Amniotic stem cell (primary cell): Measurements from ENCODE around the gene SET.
A peak's percentile ranks its signal among the peaks of the same experiment; 100 is the strongest.
"Not testable (repeated sequence)": the region's sequence is repeated elsewhere in the genome, so short reads cannot be mapped to it uniquely, and the experiment has no call there.

Experiments
- DNase-seq: peaks from one replicate; lab custom pipeline; 2025; lab: John Stamatoyannopoulos, UW

The SET gene

DNA sequence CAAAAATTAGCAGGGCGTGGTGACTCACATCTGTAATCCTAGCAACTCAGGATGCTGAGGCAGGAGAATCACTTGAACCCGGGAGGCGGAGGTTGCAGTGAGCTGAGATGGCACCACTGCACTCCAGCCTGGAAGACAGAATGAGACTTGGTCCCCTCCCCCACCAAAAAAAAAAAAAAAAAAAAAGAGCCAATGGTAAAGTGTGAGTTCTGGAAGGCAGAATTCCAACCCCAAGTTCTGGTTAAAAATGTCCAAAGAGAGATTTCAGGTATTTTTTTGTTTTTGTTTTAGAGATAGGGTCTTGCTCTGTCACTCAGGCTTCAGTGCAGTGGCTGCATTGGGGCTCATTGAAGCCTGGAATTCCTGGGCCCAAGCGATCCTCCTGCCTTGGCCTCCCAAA lies 1.6 kb upstream of the SET start:
- no peak for DNase-seq

DNA sequence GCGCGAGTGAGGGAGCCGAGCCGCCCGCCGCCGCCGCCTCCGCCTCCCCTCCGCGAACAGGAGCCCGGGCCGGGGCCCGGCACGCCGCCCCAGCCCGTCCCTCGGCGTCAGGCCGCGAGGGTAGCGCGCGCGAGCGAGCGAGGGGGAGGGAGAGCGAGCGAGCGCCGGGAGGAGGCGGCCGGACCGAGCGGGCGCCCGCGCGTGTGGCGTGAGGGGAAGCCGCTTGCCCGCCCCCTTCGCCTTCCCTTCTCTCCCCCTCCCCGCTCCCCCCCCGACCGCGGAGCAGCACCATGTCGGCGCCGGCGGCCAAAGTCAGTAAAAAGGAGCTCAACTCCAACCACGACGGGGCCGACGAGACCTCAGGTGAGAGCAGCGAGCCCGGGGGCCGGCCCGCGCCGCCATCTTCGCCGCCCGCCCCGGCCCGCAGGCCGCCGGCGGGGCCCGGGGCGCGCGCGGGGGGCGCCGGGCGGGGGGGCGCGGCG lies 312 bp downstream of the SET start:
- no peak for DNase-seq

DNA sequence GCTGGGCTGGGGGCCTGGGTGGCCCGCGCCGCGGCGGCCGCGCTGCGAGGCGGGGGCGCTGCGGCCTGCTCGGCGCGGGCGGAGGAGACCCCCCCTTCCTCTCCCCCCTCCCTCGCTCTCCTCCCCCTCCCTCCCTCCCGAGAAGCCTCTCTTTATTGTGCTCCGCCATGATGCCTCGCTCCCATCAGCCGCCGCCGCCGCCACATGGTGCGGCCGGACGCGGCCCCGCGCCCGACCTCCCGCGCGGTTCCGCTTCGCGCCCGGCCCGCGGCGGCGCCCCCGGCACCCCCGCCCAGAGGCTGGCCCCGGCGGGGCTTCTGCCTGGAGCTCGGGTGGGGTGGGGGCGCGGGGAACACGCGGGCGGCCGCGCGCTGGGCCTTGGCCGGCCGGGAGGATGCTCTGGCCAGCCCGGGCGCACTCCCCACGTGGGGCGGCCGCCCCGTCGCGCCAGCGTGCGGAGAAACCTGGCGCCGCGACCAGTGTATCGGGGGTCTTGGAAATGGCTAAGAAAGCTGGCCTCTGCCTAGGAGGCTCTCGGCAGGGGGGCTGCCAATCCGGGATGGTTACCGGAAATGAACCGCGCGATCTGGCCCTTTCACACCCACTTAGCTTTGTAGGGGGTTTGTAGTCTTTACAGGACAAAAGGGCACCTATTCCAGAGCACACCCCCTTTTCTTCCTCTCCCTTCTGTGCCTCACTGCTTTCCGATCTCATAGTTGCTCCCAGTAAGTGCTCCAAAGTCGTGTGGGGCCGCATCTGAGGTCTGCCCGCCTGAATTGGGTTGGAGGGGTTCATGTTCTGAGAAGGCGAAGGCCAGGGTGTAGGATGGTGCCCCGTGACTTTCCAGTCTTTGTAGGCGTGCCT lies 1.0 kb downstream of the SET start:
- DNase-seq = no peak

DNA sequence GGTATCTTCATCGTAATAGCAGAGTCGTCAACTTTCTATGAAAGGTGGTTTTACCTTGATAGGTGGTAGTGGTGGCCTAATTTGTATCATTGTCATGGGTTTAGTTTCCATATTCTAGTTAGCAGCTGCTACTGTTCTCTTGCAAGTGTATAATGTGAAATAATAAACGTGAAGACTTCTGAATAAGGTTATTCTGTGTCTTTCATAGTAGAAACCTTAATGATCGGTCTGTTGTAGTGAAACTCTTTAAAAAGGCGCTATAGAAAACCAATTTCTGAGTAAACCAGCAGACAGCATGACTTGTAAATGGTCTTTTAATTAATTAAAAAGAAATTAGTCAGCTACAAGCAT lies 1.6 kb downstream of the SET start:
- no peak for DNase-seq

DNA sequence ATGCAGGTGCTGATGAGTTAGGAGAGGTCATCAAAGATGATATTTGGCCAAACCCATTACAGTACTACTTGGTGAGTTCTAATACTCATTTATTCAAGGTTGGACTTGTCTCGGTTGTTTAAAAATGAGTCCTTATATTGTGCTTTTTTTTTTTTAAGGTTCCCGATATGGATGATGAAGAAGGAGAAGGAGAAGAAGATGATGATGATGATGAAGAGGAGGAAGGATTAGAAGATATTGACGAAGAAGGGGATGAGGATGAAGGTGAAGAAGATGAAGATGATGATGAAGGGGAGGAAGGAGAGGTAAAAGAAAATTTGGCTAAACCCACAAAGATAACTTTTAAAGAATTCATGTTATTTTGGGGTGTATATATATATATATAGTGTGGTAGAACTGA lies 4.7 kb downstream of the SET start:
- DNase-seq = not testable (repeated sequence)

DNA sequence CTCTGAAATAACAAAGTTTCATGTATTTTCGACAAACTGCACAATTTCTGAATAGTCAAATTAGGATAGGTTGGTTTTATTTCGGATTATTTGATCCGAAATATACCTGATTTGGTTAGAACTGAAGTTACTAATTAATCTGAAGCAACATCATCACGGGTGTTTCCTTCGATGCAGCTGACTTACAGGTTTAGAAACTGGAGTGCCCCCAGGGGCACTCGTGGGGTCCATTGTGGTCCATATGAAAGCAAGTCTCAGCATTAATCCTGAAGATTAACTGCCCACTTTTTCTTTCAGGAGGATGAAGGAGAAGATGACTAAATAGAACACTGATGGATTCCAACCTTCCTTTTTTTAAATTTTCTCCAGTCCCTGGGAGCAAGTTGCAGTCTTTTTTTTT lies 5.3 kb downstream of the SET start:
- DNase-seq = no peak

DNA sequence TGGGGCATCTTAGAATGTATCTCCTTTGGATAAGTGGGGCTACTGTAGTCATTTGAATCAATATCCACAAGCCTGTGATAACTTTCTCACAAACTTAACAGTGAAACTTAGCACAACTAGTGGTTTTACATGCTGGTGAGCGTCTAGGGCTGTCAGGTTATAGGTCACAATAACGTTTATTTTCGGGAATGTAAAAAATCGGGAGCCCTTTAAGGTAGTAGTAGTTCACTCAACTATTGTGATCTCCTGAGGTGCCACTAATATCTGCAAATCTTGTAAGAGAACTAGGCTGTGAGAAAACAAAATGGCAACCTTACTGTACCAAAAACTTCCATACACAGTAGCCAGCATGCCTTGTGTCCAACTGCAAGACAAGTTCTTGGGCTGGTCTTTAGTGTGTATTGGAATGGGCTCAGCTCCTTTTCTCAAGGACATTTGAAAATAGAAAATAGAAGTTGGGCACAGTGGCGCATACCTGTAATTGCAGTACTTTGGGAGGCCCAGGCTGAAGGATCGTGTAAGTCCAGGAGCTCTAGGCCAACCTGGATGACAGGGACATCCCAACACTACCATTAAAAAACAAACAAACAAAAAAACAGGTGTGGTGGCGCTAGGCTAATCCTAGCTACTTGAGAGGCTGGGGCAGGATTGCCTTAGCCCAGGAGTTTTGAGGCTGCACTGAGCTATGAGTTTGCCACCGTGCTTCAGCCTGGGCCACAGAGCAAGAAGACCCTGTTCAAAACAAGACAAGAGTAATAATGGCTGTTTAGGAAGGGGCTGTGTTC lies 8.1 kb downstream of the SET start:
- no peak for DNase-seq

DNA sequence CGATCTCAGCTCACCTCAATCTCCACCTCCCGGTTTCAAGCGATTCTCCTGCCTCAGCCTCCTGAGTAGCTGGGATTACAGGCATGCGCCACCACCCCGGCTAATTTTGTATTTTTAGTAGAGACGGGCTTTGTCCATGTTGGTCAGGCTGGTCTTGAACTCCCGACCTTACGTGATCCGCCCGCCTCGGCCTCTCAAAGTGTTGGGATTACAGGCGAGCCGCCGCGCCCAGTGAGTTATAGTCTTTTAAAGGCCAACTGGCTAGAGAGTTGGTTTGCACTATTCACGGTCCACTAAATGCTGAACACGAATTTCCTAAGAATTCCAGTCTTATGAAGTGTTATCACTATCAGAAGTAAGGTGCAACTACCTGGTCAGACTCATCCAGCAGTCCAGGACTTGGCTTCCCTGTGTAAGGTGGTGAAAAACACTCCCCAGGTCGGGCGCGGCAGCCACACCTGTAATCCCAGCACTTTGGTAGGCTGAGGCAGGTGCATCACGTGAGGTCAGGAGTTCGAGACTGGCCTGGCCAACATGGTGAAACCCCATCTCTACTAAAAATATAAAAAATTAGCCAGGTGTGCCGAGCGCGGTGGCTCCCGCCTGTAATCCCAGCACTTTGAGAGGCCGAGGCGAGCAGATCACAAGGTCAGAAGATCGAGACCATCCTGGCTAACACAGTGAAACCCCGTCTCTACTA lies 10.2 kb downstream of the SET start:
- DNase-seq = not testable (repeated sequence)

DNA sequence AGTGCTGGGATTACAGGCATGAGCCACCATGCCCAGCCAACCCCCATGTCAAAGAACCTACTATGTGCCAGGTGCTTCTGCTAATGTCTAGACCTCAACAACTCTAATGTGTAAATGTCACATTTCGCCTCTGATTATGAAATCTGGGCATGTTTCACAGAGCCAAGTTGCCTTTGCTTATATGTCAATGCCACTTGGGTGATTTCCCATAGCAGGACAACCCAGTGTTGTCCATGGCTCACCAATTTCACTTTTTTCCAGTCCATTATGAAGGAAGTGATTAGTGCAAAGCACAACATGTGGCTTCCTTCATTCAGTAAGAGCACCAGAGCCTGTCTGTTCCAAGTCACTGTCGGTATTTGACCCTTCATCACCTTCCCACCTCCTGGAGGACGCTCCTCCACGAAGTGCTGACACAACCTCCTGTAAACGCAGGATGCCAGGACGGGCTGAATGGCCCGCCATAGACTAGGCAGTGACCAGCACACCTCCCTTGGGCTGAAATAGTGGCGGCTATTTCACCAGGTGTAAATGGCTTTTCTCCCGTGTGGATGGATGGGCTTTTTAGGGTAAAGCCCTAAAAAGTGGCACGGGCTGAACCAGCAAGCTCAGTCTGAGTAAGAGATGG lies 12.3 kb downstream of the SET start:
- no peak for DNase-seq

DNA sequence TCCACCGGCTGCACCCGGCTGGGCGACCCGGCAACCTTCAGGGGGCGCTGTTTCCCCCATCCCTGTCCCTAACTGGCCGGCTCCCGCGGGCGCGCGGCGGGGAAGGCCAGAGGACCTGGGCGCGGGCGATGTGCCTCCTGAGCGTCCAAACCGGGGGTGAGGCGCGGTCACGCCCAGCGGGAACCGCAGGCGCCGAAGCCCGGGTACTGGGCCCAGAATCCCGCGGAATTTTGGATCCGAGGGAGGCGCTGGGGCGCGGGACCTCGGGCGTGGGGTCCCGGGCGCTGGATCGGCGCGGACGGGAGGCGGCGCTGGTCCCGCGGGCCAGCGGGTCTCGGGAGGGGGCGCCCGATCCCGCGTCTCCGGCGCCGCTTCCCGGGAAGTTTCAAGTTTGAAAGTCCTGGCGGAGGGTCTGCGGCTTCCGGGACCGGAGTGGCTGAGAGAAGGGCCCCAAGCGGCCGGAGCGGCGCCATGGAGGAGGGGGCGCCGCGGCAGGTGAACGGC lies 13.5 kb downstream of the SET start, which contains the start of gene PKN3:
Gene PKN3, plus strand, starts transcription at position 59 of the 504 bp plus-strand sequence. Its CDS starts 413 bp downstream, at position 472.
- DNase-seq = peak; percentile 79

DNA sequence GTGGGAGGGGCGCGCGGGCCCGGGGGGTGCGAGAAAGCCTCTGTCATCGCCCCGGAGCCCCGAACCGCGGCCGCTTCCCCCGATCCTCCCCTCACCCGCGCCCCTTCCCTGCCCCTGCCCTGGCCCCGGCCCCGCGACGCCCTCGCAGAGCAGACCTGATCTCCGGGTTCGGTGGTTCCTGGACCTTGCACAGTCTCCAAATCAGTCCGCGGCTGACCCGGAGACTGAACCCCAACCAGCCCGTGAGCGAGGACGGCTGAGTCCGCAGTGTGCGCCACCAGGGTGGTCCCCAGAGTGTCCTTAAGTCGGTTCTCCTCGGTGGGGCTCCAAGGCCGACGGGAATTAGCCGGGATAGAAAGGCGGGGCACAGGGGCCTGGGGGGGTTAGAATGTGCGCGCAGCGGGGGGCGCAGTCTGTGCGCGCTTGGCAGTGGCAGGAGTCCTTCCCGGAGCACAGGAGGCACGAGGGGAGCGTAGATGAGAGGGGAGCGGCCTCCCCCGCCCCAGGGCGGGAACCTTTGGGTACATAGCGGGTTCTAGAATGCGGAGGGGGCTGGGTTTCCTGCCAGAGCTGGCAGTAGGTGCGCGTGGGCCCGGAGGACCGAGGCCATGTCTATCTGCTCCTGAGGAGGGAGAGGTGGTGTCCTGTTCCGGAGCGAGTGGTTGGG lies 14.1 kb downstream of the SET start:
- no peak for DNase-seq

DNA sequence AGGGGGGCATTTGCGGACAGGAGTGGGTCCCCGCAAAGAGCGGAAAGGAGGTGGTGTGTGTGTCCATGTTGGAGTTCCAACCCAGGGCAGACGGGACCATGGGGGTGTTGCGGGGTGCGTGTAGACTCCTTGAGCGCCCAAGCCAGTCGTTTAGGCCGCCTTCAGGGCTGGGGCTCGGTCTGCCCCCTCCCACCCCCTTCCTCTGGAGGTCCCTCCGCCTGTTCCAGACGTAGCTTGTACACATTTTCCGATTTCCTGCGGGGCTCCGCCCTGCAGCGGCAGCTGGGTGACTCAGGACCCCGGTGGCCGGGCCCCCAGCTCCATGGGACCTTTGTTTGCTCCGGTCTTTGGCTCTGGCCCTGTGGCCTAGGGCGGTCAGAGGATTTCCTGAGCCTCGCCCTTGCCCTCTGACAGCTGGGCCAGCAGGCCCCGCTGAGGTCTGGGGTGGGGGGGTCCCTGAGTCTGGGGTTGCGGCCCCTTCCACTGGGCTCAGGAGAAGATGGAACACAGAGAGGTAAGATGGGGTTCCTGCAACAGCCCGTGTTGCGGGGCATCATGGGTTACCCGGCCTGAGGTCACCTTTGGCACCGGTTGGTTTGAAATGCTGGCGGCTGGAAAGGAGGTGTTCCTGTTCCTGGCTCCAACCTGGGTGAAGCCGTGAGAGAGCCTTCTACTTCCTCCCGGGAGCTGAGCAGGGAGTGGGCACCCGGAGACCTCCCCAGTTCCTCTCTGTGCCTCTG lies 14.8 kb downstream of the SET start:
- DNase-seq = no peak

DNA sequence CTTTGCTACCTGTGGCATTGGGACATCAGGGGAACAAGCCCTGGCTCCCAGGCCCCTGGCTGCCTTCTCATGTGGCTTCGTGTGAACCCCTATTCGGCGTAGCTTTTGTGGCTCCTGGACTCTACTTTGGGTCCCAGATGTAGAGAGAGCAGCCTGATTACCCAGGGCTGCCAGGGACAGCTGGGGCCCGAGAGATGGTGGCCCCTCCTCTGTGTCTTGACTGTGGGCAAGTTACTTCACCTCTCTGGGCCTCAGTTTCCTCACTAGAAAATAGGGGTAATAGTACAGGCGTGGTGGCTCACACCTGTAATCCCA lies 15.3 kb downstream of the SET start:
- DNase-seq = no peak

DNA sequence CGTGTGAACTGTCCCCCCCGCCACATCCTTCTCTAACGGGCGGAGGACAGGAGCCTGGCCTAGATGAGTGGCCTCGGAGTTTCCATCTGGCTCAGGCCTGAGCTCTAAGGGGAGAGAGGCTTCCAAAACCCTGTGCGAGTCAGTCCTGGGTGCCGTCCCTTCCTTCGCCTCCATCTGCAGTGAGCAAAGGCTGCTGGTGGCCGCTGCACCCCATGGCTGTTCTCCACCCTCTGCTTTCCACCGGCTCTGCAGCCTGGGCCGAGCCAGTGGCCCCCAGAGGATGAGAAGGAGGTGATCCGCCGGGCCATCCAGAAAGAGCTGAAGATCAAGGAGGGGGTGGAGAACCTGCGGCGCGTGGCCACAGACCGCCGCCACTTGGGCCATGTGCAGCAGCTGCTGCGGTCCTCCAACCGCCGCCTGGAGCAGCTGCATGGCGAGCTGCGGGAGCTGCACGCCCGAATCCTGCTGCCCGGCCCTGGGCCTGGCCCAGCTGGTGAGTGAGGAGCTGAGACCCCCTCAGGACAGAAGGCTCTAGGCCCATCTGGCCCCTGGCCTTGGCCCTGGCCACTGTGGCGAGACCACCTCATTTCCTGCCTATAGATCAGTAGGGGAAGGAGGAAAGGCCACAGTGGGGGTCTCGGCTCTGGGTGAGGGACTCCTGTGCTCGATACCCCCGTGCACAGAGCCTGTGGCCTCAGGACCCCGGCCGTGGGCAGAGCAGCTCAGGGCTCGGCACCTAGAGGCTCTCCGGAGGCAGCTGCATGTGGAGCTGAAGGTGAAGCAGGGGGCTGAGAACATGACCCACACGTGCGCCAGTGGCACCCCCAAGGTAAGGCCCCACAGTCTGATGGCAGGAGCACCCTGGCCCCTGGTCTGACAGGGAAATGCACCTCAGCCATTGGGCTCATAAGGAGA lies 16.3 kb downstream of the SET start:
- DNase-seq = no peak

DNA sequence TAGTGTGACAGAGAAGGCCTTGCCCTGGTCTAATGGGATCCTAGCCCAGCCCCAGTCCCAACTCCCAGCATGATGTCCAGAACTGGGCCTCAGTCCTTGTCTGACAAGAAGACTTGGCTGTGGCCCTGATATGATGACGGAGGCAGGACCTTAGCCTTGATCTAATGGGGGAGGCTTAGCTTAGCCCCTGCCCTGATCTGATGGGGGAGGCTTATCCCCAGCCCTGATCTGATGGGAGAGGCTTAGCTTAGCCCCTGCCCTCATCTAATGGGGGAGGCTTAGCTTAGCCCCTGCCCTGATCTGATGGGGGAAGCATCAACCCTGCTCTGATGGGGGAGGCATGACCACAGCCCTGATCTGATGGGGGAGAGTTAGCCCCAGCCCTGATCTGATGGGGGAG lies 17.0 kb downstream of the SET start:
- no peak for DNase-seq

DNA sequence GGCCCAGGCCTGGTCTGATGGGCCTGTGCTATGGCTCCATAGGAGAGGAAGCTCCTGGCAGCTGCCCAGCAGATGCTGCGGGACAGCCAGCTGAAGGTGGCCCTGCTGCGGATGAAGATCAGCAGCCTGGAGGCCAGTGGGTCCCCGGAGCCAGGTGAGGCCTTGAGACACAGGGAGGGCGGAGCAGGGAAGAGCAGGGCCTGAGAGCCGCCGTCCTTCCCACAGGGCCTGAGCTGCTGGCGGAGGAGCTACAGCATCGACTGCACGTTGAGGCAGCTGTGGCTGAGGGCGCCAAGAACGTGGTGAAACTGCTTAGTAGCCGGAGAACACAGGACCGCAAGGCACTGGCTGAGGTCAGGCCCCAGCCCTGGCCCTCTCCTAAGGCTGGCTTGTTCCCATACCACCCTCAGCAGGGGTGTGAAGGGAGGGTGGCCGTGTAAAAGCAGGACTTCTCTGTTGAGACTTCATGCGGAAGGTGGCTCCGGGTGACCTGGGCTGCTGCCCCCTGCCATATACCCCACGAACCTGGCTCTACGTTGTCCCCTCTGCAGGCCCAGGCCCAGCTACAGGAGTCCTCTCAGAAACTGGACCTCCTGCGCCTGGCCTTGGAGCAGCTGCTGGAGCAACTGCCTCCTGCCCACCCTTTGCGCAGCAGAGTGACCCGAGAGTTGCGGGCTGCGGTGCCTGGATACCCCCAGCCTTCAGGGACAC lies 17.8 kb downstream of the SET start:
- no peak for DNase-seq

DNA sequence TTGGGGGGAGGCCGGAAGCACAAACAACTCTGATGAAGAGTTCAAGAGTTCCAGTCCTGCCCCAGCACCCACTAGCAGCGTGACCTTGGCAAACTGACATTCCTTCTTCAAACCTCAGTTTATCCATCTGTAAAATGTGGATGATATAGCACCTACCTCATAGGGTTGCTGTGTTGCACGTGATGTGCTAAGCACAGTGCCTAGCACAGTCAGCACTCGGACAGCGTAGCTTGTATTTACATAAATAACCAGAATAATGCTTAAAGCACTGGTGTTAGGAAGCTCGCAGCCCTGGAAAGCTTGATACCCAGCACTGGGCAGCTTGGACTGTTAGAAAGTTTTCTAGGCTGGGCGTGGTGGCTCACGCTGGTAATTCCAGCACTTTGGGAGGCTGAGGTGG lies 18.4 kb downstream of the SET start:
- DNase-seq = no peak

DNA sequence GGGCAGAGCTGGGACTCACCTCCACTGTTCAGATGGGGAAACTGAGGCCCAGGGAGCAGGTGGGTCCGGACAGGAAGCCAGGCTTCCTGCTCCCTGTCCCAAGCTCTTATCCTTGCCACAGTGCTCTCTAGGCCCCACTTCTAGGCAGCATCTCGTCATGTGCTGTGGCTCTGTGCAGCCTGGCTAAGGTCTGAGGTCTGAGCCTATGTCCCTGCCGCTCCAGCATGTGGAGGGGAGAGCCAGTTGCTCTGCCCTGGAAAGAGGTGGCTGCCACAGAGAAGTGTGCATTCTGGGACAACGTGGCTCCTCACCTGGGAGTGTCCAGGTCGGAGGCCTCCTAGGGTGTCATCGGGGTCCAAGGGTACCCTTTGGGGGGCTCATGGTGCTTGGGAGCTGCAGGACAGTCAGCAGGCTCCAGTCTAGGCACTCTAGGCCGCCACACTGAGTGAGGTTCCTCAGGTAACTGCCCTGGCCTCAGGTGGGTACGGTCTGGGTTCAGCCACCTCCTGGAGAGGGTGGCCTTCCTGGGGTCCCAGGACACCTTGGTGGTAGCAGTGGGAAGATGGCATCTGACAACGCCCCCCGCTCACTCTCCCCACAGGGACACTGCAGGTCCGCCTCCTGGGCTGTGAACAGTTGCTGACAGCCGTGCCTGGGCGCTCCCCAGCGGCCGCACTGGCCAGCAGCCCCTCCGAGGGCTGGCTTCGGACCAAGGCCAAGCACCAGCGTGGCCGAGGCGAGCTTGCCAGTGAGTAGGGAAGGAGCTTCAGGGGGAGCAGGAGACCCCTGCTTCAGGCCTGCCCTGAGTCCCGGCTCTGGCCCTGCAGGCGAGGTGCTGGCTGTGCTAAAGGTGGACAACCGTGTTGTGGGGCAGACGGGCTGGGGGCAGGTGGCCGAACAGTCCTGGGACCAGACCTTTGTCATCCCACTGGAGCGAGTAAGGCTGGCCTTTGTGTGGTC lies 23.7 kb downstream of the SET start:
- DNase-seq = no peak
